Measurements from ENCODE around the gene WDR59. TPM values are rescaled to one million over a fixed set of nuclear protein-coding genes. Genes with fewer than 3 reads are reported as not detected.
A peak's percentile ranks its signal among the peaks of the same experiment; 100 is the strongest.

The WDR59 gene
- polyA plus RNA-seq, 2 of the 4 experiments (the other 2 are of a cell fraction) = 33.4 to 52.2 TPM

GRCh38 chr16:74936902-74937560, 47.9 kb downstream of the WDR59 start:
- no peak overlapping the region for H3K27ac ChIP-seq
- no peaks in the 10 kb centered on the region for H3K9me3 ChIP-seq
- POLR2A ChIA-PET = no interaction called here
- no peaks in the 10 kb centered on the region for H3K4me1 ChIP-seq
- FAIRE-seq (no peak), DNase-seq (ENCODE audit: low read depth in 1 of 2, low spot score in 1 of 2) (peak in 1 of 2 experiments; percentile 15), ATAC-seq (0 out of 6 replicates have a peak, but pooled peaks of 1 of the 2 experiments have one; percentile 31)
- H3K4me2 ChIP-seq = no peak overlapping the region
- 82% methylated on average over 7 of the region's 7 CpGs for WGBS (ENCODE audit: missing lambda C conversion rate)
- CTCF ChIA-PET = no interaction called here
- no peak overlapping the region for H3K4me3 ChIP-seq
- TF ChIP-seq KDM5A (IDR thresholded peaks at IDR 0.05) (no peak), HMGXB4 (CRISPR knock-in tag; IDR thresholded peaks at IDR 0.05; ENCODE audit: borderline replicate concordance) (no peak), POLR2AphosphoS2 (conservative IDR thresholded peaks at IDR 0.05; ENCODE audit: low read length) (no peak), FOSL2 (IDR thresholded peaks at IDR 0.05) (no peak), FOSL2 (CRISPR knock-in tag; IDR thresholded peaks at IDR 0.05) (no peak), EHMT2 (IDR thresholded peaks at IDR 0.05; ENCODE audit: low read depth) (no peak), ZC3H11A (IDR thresholded peaks at IDR 0.05) (no peak), ESRRA (IDR thresholded peaks at IDR 0.05; ENCODE audit: borderline replicate concordance, low read length) (no peak), MAZ (IDR thresholded peaks at IDR 0.05; ENCODE audit: borderline replicate concordance, low read depth, low read length) (no peak), JUN (IDR thresholded peaks at IDR 0.05) (no peak), RARB (CRISPR knock-in tag; IDR thresholded peaks at IDR 0.05) (no peak), EHF (CRISPR knock-in tag; IDR thresholded peaks at IDR 0.05) (no peak), FOSB (CRISPR knock-in tag; IDR thresholded peaks at IDR 0.05) (no peak), CHD4 (IDR thresholded peaks at IDR 0.05; ENCODE audit: borderline replicate concordance) (no peak), NR3C1 (IDR thresholded peaks at IDR 0.05) (no peak), SREBF2 (IDR thresholded peaks at IDR 0.05) (no peak), E2F6 (IDR thresholded peaks at IDR 0.05; ENCODE audit: borderline replicate concordance, low read depth) (no peak), HOXB13 (CRISPR knock-in tag; IDR thresholded peaks at IDR 0.05; ENCODE audit: low read depth) (no peak)

GRCh38 chr16:74931445-74931844, 53.5 kb downstream of the WDR59 start:
- H3K9me3 ChIP-seq = no peaks in the 10 kb centered on the region
- CTCF ChIA-PET = interaction anchor here (0.8 kb wide), 1 partner anchor 11 kb away, joined by 3 read pairs; no protein-coding TSS in a partner anchor
- H3K27ac ChIP-seq = no peak overlapping the region
- POLR2A ChIA-PET = no interaction called here
- ATAC-seq (no peak), FAIRE-seq (no peak), DNase-seq (ENCODE audit: low read depth in 1 of 2, low spot score in 1 of 2) (no peak)
- no peaks in the 10 kb centered on the region for H3K4me1 ChIP-seq
- no peak overlapping the region for H3K4me2 ChIP-seq
- H3K4me3 ChIP-seq = no peak overlapping the region
- WGBS (ENCODE audit: missing lambda C conversion rate) = 74% methylated on average over 3 of the region's 3 CpGs
- TF ChIP-seq HMGXB4 (CRISPR knock-in tag; IDR thresholded peaks at IDR 0.05; ENCODE audit: borderline replicate concordance) = no peak
- TF ChIP-seq TP53 (CRISPR knock-in tag; IDR thresholded peaks at IDR 0.05) = no peak
- TF ChIP-seq HOXB13 (CRISPR knock-in tag; IDR thresholded peaks at IDR 0.05; ENCODE audit: low read depth) = no peak
- TF ChIP-seq MYC (IDR thresholded peaks at IDR 0.05; ENCODE audit: borderline replicate concordance, low read length) = no peak
- TF ChIP-seq ZFP36 (IDR thresholded peaks at IDR 0.05; ENCODE audit: borderline replicate concordance, partially characterized antibody) = no peak
- TF ChIP-seq RAD21 (conservative IDR thresholded peaks at IDR 0.05 in 1 of 2, IDR thresholded peaks at IDR 0.05 in 1 of 2) = no peak
- no peak for TF ChIP-seq EP300 (IDR thresholded peaks at IDR 0.05)
- no peak for TF ChIP-seq EHMT2 (IDR thresholded peaks at IDR 0.05; ENCODE audit: low read depth)
- no peak for TF ChIP-seq SREBF2 (IDR thresholded peaks at IDR 0.05)
- no peak for TF ChIP-seq CBX8 (IDR thresholded peaks at IDR 0.05)
- no peak for TF ChIP-seq BCL3 (IDR thresholded peaks at IDR 0.05)
- TF ChIP-seq CHD4 (IDR thresholded peaks at IDR 0.05; ENCODE audit: borderline replicate concordance) = no peak
- no peak for TF ChIP-seq SMC3 (IDR thresholded peaks at IDR 0.05)
- TF ChIP-seq ZC3H11A (IDR thresholded peaks at IDR 0.05) = no peak
- no peak for TF ChIP-seq JUNB (IDR thresholded peaks at IDR 0.05)
- TF ChIP-seq FOSL2 (IDR thresholded peaks at IDR 0.05) = no peak
- no peak for TF ChIP-seq FOSL2 (CRISPR knock-in tag; IDR thresholded peaks at IDR 0.05)
